ENCODE measurements around the gene FTSJ1.
"Not testable (repeated sequence)": the region's sequence is repeated elsewhere in the genome, so short reads cannot be mapped to it uniquely, and the experiment has no call there.

Gene FTSJ1

DNA sequence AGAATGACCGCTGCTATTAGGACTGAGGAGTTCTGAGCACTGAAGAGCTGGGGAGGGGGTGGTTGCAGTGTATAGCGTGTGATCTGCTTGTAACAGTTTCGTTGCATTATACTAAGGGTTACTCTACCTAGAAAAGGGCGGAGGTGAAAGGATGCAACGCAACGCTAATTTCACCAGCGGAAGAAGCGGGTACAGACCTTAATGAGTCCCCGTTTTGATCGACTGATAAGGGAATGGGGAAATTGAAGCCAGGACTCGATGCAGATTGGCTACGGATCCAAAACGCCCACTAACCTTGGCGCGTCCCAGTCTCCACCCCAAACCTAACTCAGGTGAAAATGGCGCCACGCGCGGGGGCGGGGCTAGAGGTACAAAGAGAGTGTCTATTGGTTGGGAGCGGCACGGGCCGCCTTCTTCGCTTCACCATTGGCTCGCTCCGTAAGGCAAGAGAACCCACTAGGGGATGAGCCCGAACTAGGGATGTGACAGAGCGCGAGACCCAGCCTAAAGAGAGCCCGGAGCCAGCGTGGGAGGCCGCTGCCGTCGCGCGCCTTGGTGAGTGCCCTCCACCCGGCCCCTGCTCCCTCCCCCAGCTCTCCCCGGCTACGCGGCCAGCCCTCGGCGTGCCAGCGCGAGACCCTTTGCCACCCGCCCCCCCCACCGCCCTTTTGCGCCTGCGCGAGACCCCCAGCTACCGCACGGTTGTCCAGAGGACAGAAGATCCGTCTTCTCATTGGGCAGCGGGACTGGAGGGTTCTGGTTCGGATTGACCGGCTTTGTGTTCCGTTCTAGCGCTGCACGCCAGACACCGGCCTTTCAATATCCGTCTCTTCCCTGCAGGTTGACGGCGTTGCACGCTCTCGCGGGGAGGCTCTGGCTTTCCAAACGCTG, 45.6 kb downstream of the FTSJ1 start, which contains the start of gene EBP:
Gene EBP, plus strand, starts transcription at position 456 of the 891 bp plus-strand sequence. CDS start 1,964 bp downstream, outside the sequence.
- peak; percentile 80 to 90 for DNase-seq (ENCODE audit: low read depth in 2 of 2)

DNA sequence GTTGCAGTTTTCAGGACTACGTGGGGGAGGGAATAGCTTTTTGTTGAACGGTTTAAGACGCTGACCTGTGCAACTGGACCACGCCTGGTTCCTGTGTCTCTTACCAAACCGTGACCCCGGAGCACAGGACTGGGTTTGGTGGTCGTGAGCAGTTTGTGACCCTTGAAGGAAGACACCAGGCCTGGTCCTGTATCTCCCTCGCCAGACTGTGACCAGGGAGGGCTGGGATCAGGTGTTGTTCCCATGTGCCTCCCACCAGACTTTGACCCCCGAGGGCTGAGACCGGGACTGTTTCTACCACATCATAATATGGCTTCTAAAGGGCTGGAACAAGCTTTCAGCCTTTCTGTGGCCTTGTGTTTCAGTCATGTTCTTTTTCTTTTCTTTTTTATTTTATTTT, 46.3 kb downstream of the FTSJ1 start:
- DNase-seq (ENCODE audit: low read depth in 2 of 2) = no peak

DNA sequence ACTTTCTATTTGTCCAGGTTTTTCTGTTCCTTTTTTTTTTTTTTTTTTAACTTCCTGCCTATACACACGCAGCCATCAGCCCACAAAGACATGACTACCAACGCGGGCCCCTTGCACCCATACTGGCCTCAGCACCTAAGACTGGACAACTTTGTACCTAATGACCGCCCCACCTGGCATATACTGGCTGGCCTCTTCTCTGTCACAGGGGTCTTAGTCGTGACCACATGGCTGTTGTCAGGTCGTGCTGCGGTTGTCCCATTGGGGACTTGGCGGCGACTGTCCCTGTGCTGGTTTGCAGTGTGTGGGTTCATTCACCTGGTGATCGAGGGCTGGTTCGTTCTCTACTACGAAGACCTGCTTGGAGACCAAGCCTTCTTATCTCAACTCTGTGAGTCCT, 47.7 kb downstream of the FTSJ1 start:
- DNase-seq (ENCODE audit: low read depth in 2 of 2) = no peak

DNA sequence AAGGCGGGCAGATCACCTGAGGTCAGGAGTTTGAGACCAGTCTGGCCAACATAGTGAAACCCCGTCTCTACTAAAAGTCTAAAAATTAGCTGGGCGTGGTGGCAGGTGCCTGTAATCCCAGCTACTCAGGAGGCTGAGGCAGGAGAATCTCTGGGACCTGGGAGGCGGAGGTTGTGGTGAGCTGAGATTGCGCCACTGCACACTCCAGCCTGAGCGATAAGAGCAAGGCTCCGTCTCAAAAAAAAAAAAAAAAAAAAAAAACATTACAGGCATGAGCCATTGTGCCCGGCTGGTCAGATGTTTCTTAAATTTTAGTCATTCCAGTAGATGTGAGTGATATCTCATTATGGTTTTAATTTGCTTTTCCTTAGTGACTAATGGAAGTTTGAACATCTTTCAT, 49.9 kb downstream of the FTSJ1 start:
- not testable (repeated sequence) for DNase-seq (ENCODE audit: low read depth in 2 of 2)

- no peak for DNase-seq (ENCODE audit: low read depth in 2 of 2)
Observed at GRCh38 chrX:48530736-48531135, 54.7 kb downstream of the FTSJ1 start.

DNA sequence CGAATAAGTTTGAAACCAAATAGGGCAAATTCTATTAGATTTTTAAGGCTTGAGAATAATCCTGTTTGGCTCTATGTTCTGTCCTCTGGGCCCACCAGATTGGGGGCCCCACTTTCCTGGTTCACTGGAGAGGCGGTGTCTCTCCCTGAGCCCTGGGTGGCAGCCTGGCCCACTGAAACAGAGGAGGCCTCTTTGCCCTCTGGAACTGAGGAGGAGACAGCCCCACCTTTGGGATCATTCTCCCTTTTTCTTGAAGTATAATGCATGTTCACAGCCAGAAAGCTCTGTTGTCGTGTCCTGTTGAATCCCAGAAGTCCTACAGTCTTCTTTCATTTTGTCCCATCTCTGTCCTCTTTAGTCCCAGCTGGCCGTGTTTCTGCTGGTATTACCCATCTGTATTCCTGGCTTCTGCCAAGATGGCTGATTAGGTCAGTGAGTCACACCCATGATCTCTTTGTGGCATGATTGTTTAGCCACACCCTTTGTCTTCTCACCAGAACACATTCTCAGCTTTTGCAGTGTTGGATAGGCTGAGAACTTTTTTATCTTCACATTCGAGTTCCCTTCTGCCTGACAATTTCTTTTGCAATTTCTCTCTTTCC, 55.5 kb downstream of the FTSJ1 start:
- no peak for DNase-seq (ENCODE audit: low read depth in 2 of 2)

- DNase-seq (ENCODE audit: low read depth in 2 of 2) = no peak
Observed at GRCh38 chrX:48532161-48532560, 56.2 kb downstream of the FTSJ1 start.

DNA sequence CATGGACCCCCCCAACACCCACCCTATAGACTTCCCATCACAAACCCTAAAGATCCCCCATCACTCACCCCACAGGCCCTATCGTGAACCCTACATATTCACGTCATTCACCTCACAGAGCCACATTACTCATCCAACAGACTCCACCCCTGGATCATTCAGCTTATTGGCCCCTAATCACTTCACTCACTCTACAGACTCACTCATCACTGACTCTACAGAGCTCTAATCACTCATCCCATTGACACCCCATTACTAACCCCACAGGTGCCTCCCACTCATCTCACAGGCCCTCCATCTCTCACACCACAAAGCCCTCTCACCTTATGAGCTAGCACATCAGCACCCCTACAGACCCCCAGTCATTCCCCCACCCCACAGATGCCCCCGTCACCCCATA, 57.2 kb downstream of the FTSJ1 start:
- DNase-seq (ENCODE audit: low read depth in 2 of 2) = no peak
